Stimulated activated CD8-positive, alpha-beta memory T cell treated with anti-CD3 and anti-CD28 coated beads, Interleukin-4, amount 100 ng/mL, for 48 hours (primary cell): Measurements from ENCODE around the gene OPA3.

Experiments
- DNase-seq: peaks from one replicate; pipeline ENCODE4 v3.0.0-alpha.2; 2020

The OPA3 gene

GRCh38 chr19:45597425-45598111 is 13.0 kb upstream of the OPA3 start:
- no peak for DNase-seq

- DNase-seq, result no peak
Measured at GRCh38 chr19:45595814-45596213, 11.2 kb upstream of the OPA3 start.

- DNase-seq, result no peak
Measured at GRCh38 chr19:45593520-45593919, 8.9 kb upstream of the OPA3 start.

GRCh38 chr19:45592366-45592765 is 7.8 kb upstream of the OPA3 start:
- no peak for DNase-seq

- DNase-seq, result no peak
Measured at GRCh38 chr19:45591638-45592005, 7.0 kb upstream of the OPA3 start.

GRCh38 chr19:45591004-45591637 is 6.5 kb upstream of the OPA3 start:
- DNase-seq, result peak; percentile 67

- no peak for DNase-seq
Measured at GRCh38 chr19:45590300-45591003, 5.8 kb upstream of the OPA3 start.

GRCh38 chr19:45589768-45590167 is 5.2 kb upstream of the OPA3 start:
- DNase-seq, result no peak

- DNase-seq, result no peak
Measured at GRCh38 chr19:45587873-45588272, 3.3 kb upstream of the OPA3 start.

- no peak for DNase-seq
Measured at GRCh38 chr19:45585158-45585577, 566 bp upstream of the OPA3 start.

GRCh38 chr19:45581576-45581975 is 3.0 kb downstream of the OPA3 start:
- DNase-seq, result no peak

GRCh38 chr19:45578861-45579260 is 5.7 kb downstream of the OPA3 start:
- DNase-seq, result no peak

GRCh38 chr19:45577111-45577905 is 7.3 kb downstream of the OPA3 start:
- no peak for DNase-seq

- DNase-seq, result no peak
Measured at GRCh38 chr19:45576682-45577081, 7.9 kb downstream of the OPA3 start.

- DNase-seq, result no peak
Measured at GRCh38 chr19:45575216-45575615, 9.4 kb downstream of the OPA3 start.

- DNase-seq, result no peak
Measured at GRCh38 chr19:45574526-45574925, 10.1 kb downstream of the OPA3 start.

GRCh38 chr19:45571457-45572220 is 13.0 kb downstream of the OPA3 start:
- DNase-seq, result no peak

GRCh38 chr19:45569619-45570421 is 14.8 kb downstream of the OPA3 start:
- peak; percentile 84 for DNase-seq

GRCh38 chr19:45568732-45569131 is 15.9 kb downstream of the OPA3 start:
- DNase-seq, result no peak

- no peak for DNase-seq
Measured at GRCh38 chr19:45567609-45568008, 17.0 kb downstream of the OPA3 start.

GRCh38 chr19:45564131-45564780 is 20.3 kb downstream of the OPA3 start:
- no peak for DNase-seq
